ENCODE measurements around the gene SEMA7A. TPM values are rescaled to one million over a fixed set of nuclear protein-coding genes. Genes with fewer than 3 reads are reported as not detected.

Gene SEMA7A
- total and polyA plus RNA-seq, 9 donors: 3.8 to 10.4 (median 6.4) TPM

DNA sequence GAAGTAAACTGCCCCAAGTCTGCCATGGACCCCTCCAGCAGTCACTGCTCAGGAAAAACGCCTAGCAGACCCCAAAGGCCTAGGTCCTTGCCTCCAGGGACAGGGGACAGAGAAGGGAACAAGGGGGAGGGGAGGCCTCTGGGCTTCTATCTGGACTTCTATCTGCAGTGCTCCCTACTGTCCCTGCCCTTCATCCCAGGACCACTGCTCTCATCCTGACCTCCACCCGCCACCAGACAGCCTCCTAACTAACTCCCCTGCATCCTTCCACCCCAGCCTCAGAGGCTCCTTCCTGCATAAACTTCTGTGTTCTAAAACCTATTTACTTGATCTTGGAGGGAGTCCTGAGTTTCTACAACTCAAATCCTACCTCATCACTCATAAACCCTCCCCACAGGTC lies 25.4 kb downstream of the SEMA7A start:
- H3K36me3 ChIP-seq (ENCODE audit: control insufficient read depth, insufficient read depth, low read length): peaks cover 12% of the 10 kb centered on the region
- DNase-seq: no peak
- H3K27me3 ChIP-seq (ENCODE audit: control insufficient read depth, insufficient read depth, low read length): peaks cover 13% of the 10 kb centered on the region
- H3K27ac ChIP-seq (ENCODE audit: low read length): no peak overlapping the region
- H3K4me1 ChIP-seq (ENCODE audit: control insufficient read depth, insufficient read depth, low read length): peaks cover 38% of the 10 kb centered on the region
- no peaks in the 10 kb centered on the region for H3K9me3 ChIP-seq (replicated peaks; ENCODE audit: control insufficient read depth, low read depth, low read length)
- WGBS (ENCODE audit: insufficient coverage): 89% methylated on average over 1 of the region's 2 CpGs
- no peak overlapping the region for H3K4me3 ChIP-seq (ENCODE audit: low read length)

DNA sequence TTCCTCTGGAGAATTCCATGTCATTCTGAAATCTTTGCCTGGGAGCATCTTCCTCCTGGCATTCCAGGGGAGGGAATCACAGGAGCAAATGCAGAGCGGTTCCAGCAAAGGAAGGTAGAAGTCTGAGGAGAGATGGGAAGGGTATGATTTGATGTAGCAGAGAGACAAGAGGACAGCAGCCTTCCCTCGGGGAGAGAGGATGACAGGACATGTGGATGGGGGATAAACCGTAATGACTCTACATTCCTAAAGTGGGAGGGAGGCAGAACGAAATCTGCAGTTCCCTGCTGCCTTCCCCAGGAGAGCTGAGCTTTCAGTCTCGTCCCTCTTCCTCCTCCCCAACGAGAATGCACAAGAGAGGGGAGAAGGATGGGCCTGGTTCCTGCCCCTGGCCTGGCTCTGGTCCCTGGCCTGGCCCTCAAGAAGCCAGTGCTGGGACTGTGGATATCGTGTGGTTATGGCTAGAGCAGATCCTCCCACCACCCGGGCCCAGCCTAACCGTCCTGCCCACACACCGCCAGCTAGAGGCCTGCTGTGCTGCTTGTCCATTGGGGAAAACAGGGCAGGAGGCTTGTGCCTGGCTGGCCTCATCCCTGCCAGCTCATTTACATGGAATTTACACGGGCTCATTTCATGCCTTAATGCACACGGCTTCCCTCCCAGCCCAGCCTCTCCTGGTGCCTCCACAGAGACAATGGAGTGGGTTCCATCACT lies 26.6 kb downstream of the SEMA7A start:
- Histone ChIP-seq H3K4me3 (ENCODE audit: low read length) (no peak overlapping the region), H3K27ac (ENCODE audit: low read length) (no peak overlapping the region), H3K27me3 (ENCODE audit: control insufficient read depth, insufficient read depth, low read length) (peaks cover 13% of the 10 kb centered on the region), H3K9me3 (replicated peaks; ENCODE audit: control insufficient read depth, low read depth, low read length) (no peaks in the 10 kb centered on the region), H3K4me1 (ENCODE audit: control insufficient read depth, insufficient read depth, low read length) (peaks cover 50% of the 10 kb centered on the region), H3K36me3 (ENCODE audit: control insufficient read depth, insufficient read depth, low read length) (peaks cover 12% of the 10 kb centered on the region)
- 12% methylated on average over 5 of the region's 12 CpGs for WGBS (ENCODE audit: insufficient coverage)
- no peak for DNase-seq

DNA sequence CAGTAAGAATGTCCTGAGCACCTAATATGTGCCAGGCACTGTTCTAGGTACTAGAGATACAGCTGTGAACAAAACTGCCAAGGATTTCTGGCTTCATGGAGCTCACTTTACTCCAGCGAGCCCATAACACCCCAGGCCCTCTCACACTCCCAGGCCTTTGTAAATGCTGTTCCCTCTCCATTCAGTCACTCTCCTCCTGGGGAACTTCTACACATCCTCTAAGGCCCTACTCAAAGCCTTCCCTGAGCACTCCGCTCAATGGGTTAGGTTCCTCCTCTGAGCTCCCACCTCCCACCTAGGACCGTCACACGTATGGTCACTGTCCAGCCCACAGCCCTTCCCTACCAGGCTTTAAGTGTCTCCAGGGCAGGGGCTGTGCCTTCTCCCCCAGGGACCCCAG lies 27.2 kb downstream of the SEMA7A start:
- no peak for DNase-seq
- Histone ChIP-seq H3K4me3 (ENCODE audit: low read length) (no peak overlapping the region), H3K27me3 (ENCODE audit: control insufficient read depth, insufficient read depth, low read length) (peaks cover 13% of the 10 kb centered on the region), H3K27ac (ENCODE audit: low read length) (no peak overlapping the region), H3K9me3 (replicated peaks; ENCODE audit: control insufficient read depth, low read depth, low read length) (no peaks in the 10 kb centered on the region), H3K4me1 (ENCODE audit: control insufficient read depth, insufficient read depth, low read length) (peaks cover 53% of the 10 kb centered on the region), H3K36me3 (ENCODE audit: control insufficient read depth, insufficient read depth, low read length) (peaks cover 12% of the 10 kb centered on the region)
- 85% methylated on average over 2 of the region's 4 CpGs for WGBS (ENCODE audit: insufficient coverage)

DNA sequence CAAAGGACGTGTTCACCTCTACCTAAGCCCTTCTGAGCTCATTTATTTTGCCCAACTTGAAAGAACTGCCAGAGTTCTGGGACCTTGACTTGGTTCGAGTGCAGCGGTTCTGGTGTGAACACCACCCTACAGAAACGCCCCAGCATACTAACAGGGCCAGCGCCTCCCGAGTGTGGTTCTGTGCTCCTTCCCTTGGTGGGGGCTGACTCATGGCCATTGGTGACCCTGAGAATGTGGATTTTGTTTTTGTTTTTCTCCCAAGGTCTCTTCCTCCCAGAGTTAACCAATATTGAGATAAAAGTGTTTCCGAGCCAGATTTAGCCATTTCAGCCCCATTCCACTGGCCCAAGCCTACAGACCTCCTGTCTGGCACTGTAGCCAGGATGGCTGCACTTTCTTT lies 27.9 kb downstream of the SEMA7A start:
- Histone ChIP-seq H3K4me3 (ENCODE audit: low read length) (no peak overlapping the region), H3K27me3 (ENCODE audit: control insufficient read depth, insufficient read depth, low read length) (peaks cover 15% of the 10 kb centered on the region), H3K4me1 (ENCODE audit: control insufficient read depth, insufficient read depth, low read length) (peaks cover 58% of the 10 kb centered on the region), H3K9me3 (replicated peaks; ENCODE audit: control insufficient read depth, low read depth, low read length) (no peaks in the 10 kb centered on the region), H3K36me3 (ENCODE audit: control insufficient read depth, insufficient read depth, low read length) (peaks cover 5% of the 10 kb centered on the region), H3K27ac (ENCODE audit: low read length) (no peak overlapping the region)
- WGBS (ENCODE audit: insufficient coverage): 85% methylated on average over 3 of the region's 7 CpGs
- no peak for DNase-seq

DNA sequence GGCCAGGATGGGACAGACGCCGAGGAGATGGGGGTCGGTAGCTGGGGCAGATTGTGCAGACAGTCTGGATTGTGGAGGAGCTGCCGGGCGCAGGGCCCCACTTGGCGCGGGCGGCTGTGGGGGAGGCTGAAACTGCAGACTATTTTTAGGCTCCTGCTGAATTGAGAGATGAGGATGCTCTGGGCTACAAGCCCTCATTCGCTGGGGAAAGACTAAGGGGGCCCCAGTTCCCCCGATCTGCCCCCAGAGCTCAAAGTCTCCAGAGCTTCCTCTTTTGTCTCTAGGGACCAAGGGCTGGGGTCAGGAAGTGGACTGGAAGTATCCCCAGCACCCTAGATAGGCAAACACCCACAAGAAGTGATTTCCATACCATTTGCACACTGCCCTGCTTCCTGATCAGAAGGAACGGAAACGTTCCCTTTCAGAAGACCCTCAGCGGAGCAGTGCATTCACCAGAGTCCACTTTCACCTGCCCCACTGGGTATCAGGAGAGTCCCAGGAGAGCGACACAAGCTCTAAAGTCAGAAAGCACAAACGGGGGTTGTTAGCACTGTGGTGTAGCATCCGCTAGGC lies 29.7 kb downstream of the SEMA7A start:
- Histone ChIP-seq H3K4me1 (ENCODE audit: control insufficient read depth, insufficient read depth, low read length) (peaks cover 57% of the 10 kb centered on the region), H3K4me3 (ENCODE audit: low read length) (no peak overlapping the region), H3K27ac (ENCODE audit: low read length) (peak overlapping the region; percentile 24), H3K9me3 (replicated peaks; ENCODE audit: control insufficient read depth, low read depth, low read length) (no peaks in the 10 kb centered on the region), H3K36me3 (ENCODE audit: control insufficient read depth, insufficient read depth, low read length) (no peaks in the 10 kb centered on the region), H3K27me3 (ENCODE audit: control insufficient read depth, insufficient read depth, low read length) (peaks cover 15% of the 10 kb centered on the region)
- 17% methylated on average over 11 of the region's 16 CpGs for WGBS (ENCODE audit: insufficient coverage)
- DNase-seq: peak; percentile 71

DNA sequence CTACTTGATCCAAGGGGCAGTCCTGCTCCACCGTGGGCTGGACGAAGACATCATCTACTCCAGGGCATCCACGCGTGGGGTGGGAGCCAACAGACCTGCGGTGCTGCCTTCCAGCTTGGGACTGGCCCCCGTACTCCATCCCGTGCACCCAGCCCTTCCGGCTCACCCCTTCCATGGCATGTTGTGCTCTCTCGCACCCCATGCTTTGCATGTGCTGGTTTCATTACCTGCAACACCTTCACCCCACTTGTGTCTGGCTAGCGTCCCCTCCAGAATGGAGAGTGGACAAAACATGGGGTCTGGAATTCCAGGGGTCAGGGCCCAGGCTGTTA lies 30.2 kb downstream of the SEMA7A start:
- no peak for DNase-seq
- H3K36me3 ChIP-seq (ENCODE audit: control insufficient read depth, insufficient read depth, low read length): no peaks in the 10 kb centered on the region
- H3K27me3 ChIP-seq (ENCODE audit: control insufficient read depth, insufficient read depth, low read length): peaks cover 15% of the 10 kb centered on the region
- H3K4me1 ChIP-seq (ENCODE audit: control insufficient read depth, insufficient read depth, low read length): peaks cover 55% of the 10 kb centered on the region
- H3K4me3 ChIP-seq (ENCODE audit: low read length): no peak overlapping the region
- H3K27ac ChIP-seq (ENCODE audit: low read length): peak overlapping the region; percentile 24
- 59% methylated on average over 8 of the region's 10 CpGs for WGBS (ENCODE audit: insufficient coverage)
- H3K9me3 ChIP-seq (replicated peaks; ENCODE audit: control insufficient read depth, low read depth, low read length): no peaks in the 10 kb centered on the region

DNA sequence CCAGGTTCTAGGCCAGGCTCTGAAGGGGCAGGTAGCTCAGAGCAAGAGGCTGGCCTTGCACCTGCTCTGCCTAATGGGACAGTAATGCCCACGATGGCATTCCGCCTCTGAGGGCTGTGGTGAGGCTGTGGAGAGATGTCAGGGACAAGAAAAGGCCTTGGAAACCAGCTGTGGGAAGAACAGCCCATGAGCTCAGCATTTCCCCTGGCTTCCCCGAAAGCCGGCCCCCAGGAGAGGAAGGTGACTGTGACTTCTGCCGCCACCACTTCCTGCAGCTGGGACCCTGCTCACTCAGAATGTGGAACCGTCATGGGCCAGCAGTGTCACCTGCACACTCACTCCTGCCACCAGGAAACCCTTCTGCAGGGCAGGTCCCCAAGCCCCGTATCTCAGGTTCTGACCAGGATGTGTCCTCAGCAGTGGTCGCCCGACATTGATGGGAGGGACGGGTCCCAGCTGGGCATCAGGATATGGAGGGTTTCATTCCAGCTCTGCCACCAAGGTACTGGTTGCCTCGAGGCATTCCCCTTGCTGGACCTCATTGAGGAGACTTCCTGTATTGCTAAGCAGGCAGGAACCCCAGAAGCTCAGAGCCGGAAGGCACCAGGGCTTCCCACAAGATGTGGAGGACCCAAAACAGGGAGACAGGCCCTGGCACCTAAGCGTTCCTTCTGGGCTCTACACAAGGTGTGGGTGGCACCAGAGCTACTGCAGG lies 30.7 kb downstream of the SEMA7A start:
- Histone ChIP-seq H3K27ac (ENCODE audit: low read length) (no peak overlapping the region), H3K4me3 (ENCODE audit: low read length) (no peak overlapping the region), H3K36me3 (ENCODE audit: control insufficient read depth, insufficient read depth, low read length) (no peaks in the 10 kb centered on the region), H3K27me3 (ENCODE audit: control insufficient read depth, insufficient read depth, low read length) (peaks cover 15% of the 10 kb centered on the region), H3K9me3 (replicated peaks; ENCODE audit: control insufficient read depth, low read depth, low read length) (no peaks in the 10 kb centered on the region), H3K4me1 (ENCODE audit: control insufficient read depth, insufficient read depth, low read length) (peaks cover 55% of the 10 kb centered on the region)
- WGBS (ENCODE audit: insufficient coverage): 56% methylated on average over 13 of the region's 13 CpGs
- peak; percentile 61 for DNase-seq

DNA sequence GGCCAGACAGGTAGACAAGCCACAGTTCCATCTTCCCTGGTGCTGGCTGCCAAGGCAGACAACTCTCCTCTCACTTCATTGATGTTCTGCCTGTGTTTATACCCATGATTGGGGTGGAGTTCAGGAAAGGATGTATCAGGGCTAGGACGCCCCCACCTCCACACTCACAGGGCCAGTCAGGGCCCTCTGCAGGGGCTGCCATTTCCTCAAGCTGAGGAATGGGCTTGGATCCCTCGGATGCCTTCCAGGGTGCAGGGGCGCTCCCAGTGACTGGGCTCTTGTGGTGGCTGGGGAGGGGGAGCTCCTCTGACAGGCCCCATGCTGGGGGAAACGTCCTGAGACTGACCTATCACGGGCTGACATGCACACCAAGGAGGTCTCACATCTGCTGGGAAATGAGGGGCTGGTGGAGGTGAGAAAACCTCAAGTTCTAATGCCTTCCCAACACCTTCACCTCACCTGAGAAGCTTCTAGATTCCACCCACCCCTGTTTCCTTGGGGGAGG lies 31.4 kb downstream of the SEMA7A start:
- no peak overlapping the region for H3K4me3 ChIP-seq (ENCODE audit: low read length)
- WGBS (ENCODE audit: insufficient coverage): no CpG with 5 or more reads among the region's 5 CpGs
- no peaks in the 10 kb centered on the region for H3K9me3 ChIP-seq (replicated peaks; ENCODE audit: control insufficient read depth, low read depth, low read length)
- DNase-seq: no peak
- no peaks in the 10 kb centered on the region for H3K36me3 ChIP-seq (ENCODE audit: control insufficient read depth, insufficient read depth, low read length)
- H3K4me1 ChIP-seq (ENCODE audit: control insufficient read depth, insufficient read depth, low read length): peaks cover 51% of the 10 kb centered on the region
- no peak overlapping the region for H3K27ac ChIP-seq (ENCODE audit: low read length)
- H3K27me3 ChIP-seq (ENCODE audit: control insufficient read depth, insufficient read depth, low read length): peaks cover 15% of the 10 kb centered on the region

DNA sequence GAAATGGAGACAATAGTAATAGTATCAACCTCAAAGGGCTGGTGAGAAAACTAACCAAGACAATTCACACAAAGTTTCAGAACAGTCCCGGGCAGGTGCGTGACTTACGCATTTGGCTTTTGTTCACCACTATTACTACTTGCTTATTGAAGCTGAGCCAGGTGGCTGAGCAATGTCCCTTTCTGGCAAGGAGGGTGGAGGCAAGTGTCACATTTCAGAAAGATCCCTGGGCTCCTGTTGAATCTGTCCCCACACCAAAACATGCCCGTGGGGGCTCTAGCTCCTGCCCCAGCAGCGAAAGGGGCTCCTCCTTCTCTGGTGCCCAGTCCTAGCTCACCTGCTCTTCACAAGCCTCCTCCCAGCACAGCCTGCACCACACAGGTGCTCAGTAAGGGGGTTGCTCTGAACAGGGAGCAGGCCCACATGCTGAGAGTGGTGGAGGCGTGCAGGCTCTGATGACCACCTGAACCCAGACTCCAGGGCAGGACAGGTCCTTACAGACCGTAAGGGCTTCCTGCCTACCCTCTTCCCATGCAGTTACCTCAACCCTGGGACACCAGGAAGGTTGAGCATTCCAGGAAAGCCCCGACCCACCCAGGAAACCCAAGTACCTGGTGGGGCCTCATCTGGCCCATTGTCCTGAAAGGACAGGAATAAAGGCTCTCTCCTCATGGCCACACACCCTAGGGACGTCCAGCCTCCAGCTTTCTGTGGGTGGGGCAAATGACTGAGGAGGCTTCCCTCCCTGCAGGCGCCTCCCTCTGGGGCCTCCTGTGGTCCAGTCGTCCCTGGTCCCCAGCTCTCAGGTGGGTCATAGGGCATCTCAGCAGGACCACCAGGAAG lies 32.6 kb downstream of the SEMA7A start:
- H3K9me3 ChIP-seq (replicated peaks; ENCODE audit: control insufficient read depth, low read depth, low read length): no peaks in the 10 kb centered on the region
- H3K36me3 ChIP-seq (ENCODE audit: control insufficient read depth, insufficient read depth, low read length): no peaks in the 10 kb centered on the region
- DNase-seq: no peak
- H3K27me3 ChIP-seq (ENCODE audit: control insufficient read depth, insufficient read depth, low read length): peaks cover 10% of the 10 kb centered on the region
- H3K4me3 ChIP-seq (ENCODE audit: low read length): no peak overlapping the region
- H3K27ac ChIP-seq (ENCODE audit: low read length): no peak overlapping the region
- peaks cover 55% of the 10 kb centered on the region for H3K4me1 ChIP-seq (ENCODE audit: control insufficient read depth, insufficient read depth, low read length)
- 63% methylated on average over 7 of the region's 11 CpGs for WGBS (ENCODE audit: insufficient coverage)
